ENCODE results near the gene ARNT2.

DNA sequence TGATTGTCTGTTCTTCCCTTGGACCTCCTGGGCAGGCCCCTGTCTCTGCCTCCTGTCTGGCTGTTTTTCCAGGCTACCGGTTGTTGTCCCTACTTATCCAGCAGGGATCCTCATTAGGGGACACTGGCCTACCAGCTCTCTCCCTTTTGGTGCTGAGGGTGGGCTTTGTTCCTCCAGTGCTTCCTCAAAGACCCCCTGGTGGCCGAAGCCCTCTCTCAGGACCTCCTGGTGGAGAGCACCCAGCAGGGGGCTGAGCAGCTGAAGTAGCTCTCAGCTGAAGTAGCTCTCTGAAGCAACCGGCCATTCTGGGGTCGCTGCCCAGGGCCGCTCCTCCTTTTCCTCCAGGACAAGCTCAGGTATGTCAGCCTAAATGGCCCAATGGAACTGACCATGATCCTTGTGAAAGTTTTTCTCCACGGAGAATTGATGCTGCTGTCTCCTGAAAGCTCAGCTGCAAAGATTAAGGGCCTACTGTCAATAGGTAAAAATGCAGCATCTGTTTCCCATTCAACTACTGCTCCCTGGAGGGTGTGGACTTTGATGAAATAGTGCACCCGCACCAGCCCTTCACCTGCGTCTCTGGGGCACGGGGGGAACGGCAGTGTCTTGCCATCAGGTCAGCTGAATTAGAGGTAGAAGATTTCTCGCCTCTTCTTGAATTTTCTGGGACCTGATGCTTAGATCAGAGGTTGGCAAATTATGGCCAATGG lies 27.6 kb downstream of the ARNT2 start:
- no peak for TF ChIP-seq ZFP30 (CRISPR knock-in tag; IDR thresholded peaks at IDR 0.05)
- TF ChIP-seq, protein P1, sequence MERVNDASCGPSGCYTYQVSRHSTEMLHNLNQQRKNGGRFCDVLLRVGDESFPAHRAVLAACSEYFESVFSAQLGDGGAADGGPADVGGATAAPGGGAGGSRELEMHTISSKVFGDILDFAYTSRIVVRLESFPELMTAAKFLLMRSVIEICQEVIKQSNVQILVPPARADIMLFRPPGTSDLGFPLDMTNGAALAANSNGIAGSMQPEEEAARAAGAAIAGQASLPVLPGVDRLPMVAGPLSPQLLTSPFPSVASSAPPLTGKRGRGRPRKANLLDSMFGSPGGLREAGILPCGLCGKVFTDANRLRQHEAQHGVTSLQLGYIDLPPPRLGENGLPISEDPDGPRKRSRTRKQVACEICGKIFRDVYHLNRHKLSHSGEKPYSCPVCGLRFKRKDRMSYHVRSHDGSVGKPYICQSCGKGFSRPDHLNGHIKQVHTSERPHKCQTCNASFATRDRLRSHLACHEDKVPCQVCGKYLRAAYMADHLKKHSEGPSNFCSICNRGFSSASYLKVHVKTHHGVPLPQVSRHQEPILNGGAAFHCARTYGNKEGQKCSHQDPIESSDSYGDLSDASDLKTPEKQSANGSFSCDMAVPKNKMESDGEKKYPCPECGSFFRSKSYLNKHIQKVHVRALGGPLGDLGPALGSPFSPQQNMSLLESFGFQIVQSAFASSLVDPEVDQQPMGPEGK (CRISPR knock-in tag; IDR thresholded peaks at IDR 0.05; ENCODE audit: borderline replicate concordance) = no peak
- TF ChIP-seq ESRRG (CRISPR knock-in tag; IDR thresholded peaks at IDR 0.05) = no peak
